LNCaP clone FGC (cell line): ENCODE measurements around the gene RIT2.

Experiments
- DNase-seq: peaks from one replicate; pipeline ENCODE4 v3.0.0-alpha.2; 2011; ENCODE audit warnings: low read depth
- H3K4me3 ChIP-seq: 2 replicates; pipeline ENCODE4 v1.5.1; 2011; ENCODE audit warnings: mild to moderate bottlenecking, low read depth, low read length, control low read depth
- CTCF ChIP-seq: IDR thresholded peaks from 2 replicates; pipeline ENCODE4 v1.5.1; 2012; ENCODE audit warnings: mild to moderate bottlenecking; ENCODE audit not compliant: control insufficient read depth, insufficient read depth; ENCODE audit errors: extremely low read depth

The RIT2 gene

GRCh38 chr18:43108469-43108868 is 7.0 kb downstream of the RIT2 start:
- no peak overlapping the region for H3K4me3 ChIP-seq
- DNase-seq, result no peak
- no peak for TF ChIP-seq CTCF

GRCh38 chr18:43093646-43094045 is 21.8 kb downstream of the RIT2 start:
- no peak for TF ChIP-seq CTCF
- DNase-seq, result no peak
- no peak overlapping the region for H3K4me3 ChIP-seq

- TF ChIP-seq CTCF, result no peak
- DNase-seq, result no peak
- no peak overlapping the region for H3K4me3 ChIP-seq
These were observed 22.9 kb downstream of the RIT2 start for GRCh38 chr18:43092539-43092938.

GRCh38 chr18:43081396-43081795 is 34.1 kb downstream of the RIT2 start:
- no peak for DNase-seq
- no peak for TF ChIP-seq CTCF
- no peak overlapping the region for H3K4me3 ChIP-seq

GRCh38 chr18:43080671-43081070 is 34.8 kb downstream of the RIT2 start:
- no peak for TF ChIP-seq CTCF
- DNase-seq, result no peak
- H3K4me3 ChIP-seq, result no peak overlapping the region

GRCh38 chr18:43079422-43079821 is 36.1 kb downstream of the RIT2 start:
- DNase-seq, result no peak
- no peak for TF ChIP-seq CTCF
- no peak overlapping the region for H3K4me3 ChIP-seq

GRCh38 chr18:43078478-43079092 is 36.9 kb downstream of the RIT2 start:
- DNase-seq, result no peak
- H3K4me3 ChIP-seq, result no peak overlapping the region
- no peak for TF ChIP-seq CTCF
